ENCODE measurements around the gene CIDEB. TPM values are rescaled to one million over a fixed set of nuclear protein-coding genes. Genes with fewer than 3 reads are reported as not detected.

The CIDEB gene
- total and polyA plus RNA-seq, 9 of the 15 experiments (the other 6 are each of a cell fraction or from before 2014, with no cell fraction given) = 0.03 to 0.35 (median 0.09) TPM; not detected in 3

GRCh38 chr14:24355009-24355408 lies 47.2 kb upstream of the CIDEB start:
- DNase-seq (ENCODE audit: extremely low read depth in 1 of 4, low spot score in 3 of 4) = no peak
- no peaks in the 10 kb centered on the region; a peak in 1 of 5 replicates for H3K27me3 ChIP-seq (ENCODE audit: control insufficient read depth in 2 of 2, insufficient read depth in 2 of 2, low read length in 2 of 2)
- TF ChIP-seq RBM15 (IDR thresholded peaks at IDR 0.05; ENCODE audit: insufficient read depth, low read length) = no peak
- no peak for TF ChIP-seq ZFP1 (CRISPR knock-in tag; IDR thresholded peaks at IDR 0.05)
- no peak for TF ChIP-seq BDP1 (IDR thresholded peaks at IDR 0.05; ENCODE audit: insufficient read depth, insufficient read length)
- TF ChIP-seq ZFP91 (CRISPR knock-in tag; IDR thresholded peaks at IDR 0.05) = no peak
- TF ChIP-seq ZKSCAN8 (CRISPR knock-in tag; IDR thresholded peaks at IDR 0.05) = no peak
- no peak for TF ChIP-seq RBM39 (optimal IDR thresholded peaks at IDR 0.05; ENCODE audit: low read depth, low read length)
- no peak for ATAC-seq
- FAIRE-seq = no peak
- H3K4me3 ChIP-seq = no peak overlapping the region
- H3K9ac ChIP-seq (ENCODE audit: insufficient read depth in 1 of 2, low read depth in 2 of 2, low read length in 2 of 2) = no peak overlapping the region
- ChIA-PET POLR2A (interaction anchor here (0.7 kb wide), 1 partner anchor 11 kb away, joined by 3 read pairs; no protein-coding TSS in a partner anchor), CTCF (ENCODE audit: low intra/inter-chr PET ratio) (no interaction called here)
- intact Hi-C loops (cut with micrococcal nuclease) = no loop called here
- WGBS (ENCODE audit: insufficient coverage, low coverage, missing lambda C conversion rate) = 34% methylated on average over 6 of the region's 7 CpGs
- H2AFZ ChIP-seq (ENCODE audit: low read depth, low read length) = peak overlapping the region; percentile 24; the same call in 1 of the 2 replicates
- no peaks in the 10 kb centered on the region for H3K36me3 ChIP-seq (ENCODE audit: control insufficient read depth, insufficient read depth, low read length)
- no peak overlapping the region for H3K4me2 ChIP-seq (ENCODE audit: insufficient read depth, low read length)
- no peaks in the 10 kb centered on the region for H3K79me2 ChIP-seq (ENCODE audit: control insufficient read depth, insufficient read depth, low read length)
- H3K9me3 ChIP-seq (replicated peaks; ENCODE audit: control insufficient read depth, insufficient read depth, low read depth, low read length) = no peaks in the 10 kb centered on the region; the same call in 1 of the 2 replicates
- H3K4me1 ChIP-seq (replicated peaks in 1 of 2; ENCODE audit: control insufficient read depth in 2 of 2, insufficient read depth in 2 of 2, low read length in 2 of 2) = peaks cover 0 to 3% of the 10 kb centered on the region in 2 experiments; a peak in 3 of 5 replicates
- no peak overlapping the region for H3K27ac ChIP-seq (ENCODE audit: extremely low read depth, low read depth, low read length)
- in situ Hi-C loops (cut with MboI) = no loop called here
- H4K20me1 ChIP-seq (replicated peaks; ENCODE audit: control insufficient read depth, insufficient read depth, low read length) = no peaks in the 10 kb centered on the region
- BruUV-seq (replicated peaks) = no TSS peak
- H3K9me1 ChIP-seq (ENCODE audit: control insufficient read depth, insufficient read depth, low read length) = no peaks in the 10 kb centered on the region

Measured in K562 (cell line).